Dedifferentiated amniotic fluid mesenchymal stem cell (primary cell): ENCODE measurements around the gene TNS3.

Experiments used
- DNase-seq: peaks from one replicate; pipeline ENCODE4 v3.0.0-alpha.2; 2016; ENCODE audit errors: extremely low spot score

TNS3 gene

DNA sequence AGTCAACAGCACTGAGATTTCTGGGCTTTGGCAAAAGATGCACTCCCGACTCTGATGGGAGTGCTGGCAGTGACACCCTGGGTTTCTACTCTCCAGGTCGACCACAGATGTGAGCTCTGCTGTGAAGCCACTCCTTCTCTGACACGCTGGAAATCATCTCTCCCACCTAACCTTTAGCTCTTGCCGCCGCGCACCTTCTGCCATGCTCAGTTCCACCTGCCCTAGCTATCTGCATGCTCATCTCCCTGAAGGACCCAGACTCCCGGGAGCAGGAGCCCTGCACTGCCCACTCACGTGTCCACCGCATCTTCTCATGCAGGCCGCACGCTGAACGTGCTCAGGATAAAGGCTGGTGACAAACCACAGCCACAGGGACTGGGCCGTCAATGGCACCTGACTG lies 174.8 kb downstream of the TNS3 start:
- DNase-seq, result no peak

DNA sequence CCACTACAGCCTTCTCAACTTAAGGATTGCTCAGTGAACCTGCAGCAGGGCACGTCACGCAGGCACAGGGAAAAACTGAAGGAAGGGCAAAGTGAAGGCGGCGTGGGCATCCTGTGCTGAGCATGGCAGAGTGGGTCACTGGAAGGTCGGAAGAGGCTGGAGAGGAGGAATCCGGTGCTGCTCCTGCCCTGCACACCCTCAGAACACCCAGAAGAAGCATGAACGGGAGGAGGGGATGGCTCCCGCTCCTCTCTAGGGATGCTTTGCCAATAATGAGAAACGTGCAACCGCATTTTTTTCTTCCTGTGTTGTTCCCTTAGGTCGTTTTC lies 175.1 kb downstream of the TNS3 start:
- DNase-seq, result no peak

DNA sequence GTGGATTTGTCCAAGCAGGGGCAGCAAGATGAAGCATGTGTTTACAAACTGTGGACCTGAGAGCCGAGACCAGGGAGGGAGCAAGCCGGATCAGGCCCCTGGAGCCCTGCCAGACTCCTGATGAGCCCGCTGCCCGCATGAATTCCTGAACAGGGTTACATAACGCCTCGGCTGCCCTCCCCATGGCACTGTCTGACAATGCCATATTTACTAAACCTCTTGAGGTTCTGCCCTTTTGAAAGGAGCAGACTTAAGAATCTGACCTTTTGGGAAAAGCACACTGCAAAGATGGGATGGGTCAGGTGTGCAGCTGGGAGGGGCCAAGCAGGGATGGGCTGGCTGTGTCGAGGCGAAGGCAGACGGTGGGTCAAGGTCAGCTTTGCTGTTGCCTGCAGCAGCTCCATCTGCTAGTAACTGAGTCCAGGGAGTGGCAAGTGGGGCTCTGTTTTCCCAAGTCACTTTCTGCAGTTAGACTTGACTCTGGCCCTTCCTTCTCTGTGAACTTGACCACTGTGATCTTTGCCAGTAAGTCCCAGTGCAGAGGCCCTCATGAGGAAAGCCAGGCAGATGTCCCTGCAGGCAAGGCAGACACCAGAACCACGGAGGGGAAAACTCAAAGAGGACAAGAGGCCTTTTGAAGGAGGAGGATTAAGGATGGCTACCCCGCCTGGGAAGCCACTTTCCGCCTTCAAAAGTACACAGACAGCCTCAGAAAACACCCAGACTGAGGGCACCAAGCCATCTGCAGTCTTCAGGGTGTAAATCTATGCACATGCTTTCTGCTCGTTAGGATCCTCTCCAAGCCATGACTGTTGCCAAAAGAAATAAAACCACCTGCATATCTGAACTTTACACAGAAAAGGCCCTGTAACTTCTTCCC lies 175.8 kb downstream of the TNS3 start:
- no peak for DNase-seq

DNA sequence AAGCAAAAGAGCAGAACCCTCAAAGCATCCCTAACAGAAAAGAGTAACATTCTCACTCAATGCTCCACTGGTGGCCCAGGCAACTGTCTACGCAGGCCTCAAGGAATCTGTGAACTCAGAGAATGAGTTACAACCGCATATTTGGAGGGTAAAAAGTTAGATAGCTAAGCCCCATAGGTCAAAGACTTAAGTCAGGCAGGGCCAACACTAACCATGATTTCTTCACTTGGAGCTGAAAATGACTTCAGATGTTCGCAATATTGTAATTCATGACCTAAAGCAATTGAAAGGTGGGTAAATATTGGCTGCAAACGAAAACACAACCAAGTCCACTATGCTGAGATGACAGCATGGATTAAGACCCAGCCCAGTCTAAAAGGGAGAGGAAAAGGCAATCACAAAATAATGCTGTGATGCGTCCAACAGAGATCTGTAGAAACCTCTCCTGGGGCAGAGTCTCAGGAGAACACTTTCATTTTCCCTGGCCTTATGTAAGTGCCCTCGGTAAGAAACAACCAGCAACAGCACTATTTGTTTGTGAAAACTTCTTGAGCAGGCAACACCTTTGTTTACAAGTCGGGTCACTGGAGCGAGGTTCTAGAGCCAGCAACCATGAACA lies 176.5 kb downstream of the TNS3 start:
- no peak for DNase-seq

DNA sequence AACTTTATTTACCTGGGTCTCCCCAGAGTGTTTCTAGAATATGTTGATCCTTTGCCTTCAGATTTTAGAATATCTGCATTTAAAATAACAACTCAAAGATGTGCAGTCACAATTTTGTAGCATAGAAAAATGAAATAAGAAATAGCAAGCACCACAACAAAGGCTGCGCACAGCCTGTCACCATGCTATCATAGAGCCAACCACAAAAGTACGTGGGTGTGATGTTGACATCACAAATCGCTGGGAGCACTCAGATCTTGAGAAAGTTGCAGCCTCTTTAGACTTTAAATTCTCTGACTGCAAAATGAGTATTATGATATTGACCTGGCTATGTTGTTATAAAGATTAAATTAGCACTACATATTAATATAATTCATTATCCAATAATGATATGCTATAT lies 177.9 kb downstream of the TNS3 start:
- DNase-seq, result no peak

DNA sequence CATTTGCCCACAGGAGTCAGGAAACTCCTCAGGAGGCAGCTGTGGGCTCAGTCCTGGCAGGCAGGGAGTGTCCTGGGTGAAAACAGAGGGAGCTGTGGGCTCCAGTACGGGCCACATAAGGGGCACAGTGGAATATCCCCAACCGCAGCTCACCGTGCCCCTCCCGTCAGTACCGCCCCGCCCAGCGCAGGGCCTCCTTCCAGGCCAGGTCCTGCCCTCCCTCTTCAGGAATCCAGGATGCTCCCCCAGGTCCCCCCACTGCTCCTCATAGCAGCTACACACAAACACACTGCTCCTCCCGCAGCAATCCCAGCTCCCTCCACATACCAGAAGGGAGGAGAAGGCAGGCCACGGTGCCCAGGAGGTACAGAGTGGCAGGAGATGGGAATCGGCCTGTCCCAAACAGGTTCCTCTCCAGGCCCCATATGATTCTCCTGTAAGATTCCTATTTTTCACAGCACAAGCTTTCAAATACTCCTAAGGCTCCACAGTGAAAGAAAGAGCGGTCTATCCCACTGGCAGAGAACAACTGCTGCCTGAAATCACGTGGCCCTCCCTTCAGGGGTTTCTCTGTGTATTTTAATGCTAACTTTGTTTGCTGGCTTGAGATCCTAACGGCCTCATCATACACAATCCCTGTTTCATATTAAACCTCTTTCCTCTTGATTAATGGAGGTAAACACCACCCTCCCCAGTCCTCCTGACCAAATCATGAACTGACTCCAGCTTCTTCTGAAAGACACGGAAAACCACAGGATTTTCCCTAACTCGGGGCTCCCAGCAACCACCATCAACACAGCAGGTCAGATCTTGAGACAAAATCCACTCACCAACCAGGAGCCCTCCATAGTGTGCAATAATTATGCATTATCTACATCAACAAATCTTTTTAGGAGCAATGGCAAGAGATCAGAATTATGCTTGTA lies 178.7 kb downstream of the TNS3 start:
- no peak for DNase-seq

DNA sequence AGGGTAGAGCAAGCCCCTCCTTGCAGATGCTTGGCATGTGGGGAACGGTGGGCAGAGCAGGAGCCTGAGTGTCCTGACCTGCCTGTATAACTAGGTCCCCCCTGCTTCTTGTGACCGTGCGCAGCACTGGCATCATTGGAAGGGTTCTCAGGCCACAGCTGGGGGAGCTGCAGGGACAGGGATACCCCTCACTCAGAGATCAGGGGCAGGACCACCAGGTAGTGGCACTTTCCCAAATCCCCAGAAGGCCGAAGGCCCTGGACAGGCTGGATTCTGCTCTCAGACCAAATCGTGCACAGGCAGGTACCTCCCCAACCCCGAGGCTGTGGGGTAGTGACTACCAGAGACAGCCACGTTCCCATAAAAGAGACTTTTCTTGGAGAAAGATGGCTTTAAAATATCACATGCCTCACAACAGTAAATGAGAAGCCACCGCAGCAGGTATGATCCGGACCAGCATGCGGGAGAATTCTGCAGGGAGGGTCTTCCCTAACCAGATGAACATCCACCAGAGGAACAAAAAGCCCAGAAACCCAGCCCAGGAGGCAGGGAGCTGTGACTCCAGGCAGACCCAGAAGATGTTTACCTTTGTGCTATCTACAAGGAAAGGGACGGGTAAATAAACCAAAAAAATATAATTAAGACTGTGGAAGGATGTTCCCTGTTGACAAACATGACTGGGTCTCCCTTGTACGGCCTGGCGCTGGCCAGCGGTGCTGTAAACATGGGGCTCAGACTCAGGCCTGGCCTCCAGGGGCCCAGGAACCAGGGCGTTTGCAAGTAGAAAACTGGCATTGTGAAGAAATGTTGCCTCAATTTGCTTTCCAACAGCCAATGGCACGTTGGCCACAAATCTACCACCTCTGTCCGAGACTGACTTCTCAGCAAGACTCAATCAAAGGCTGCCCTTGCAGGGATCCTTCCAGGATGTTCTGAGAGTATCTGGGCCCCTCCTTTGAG lies 180.0 kb downstream of the TNS3 start:
- no peak for DNase-seq

DNA sequence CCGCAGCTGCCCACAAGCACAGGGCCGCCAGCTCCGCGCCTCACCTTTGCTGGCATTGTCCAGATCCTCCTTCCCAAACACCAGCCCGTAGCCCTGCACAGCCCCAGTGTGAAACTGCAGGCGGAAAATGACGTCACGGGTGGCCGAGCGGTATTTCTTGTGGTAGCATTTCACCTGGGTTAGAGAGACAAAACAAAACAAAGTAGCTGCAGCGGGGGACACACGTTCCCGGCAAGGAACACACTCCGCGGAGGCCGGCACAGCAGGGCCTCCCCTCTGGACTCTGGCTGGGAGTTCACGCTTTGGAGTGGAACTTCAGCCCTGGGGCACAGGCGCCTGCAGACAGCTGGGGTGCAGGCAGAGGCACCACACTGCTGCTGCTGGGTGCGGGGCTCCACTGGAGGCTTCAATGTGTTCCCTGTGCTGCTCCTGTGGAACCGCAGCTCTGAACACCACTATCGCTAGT lies 181.1 kb downstream of the TNS3 start:
- no peak for DNase-seq

DNA sequence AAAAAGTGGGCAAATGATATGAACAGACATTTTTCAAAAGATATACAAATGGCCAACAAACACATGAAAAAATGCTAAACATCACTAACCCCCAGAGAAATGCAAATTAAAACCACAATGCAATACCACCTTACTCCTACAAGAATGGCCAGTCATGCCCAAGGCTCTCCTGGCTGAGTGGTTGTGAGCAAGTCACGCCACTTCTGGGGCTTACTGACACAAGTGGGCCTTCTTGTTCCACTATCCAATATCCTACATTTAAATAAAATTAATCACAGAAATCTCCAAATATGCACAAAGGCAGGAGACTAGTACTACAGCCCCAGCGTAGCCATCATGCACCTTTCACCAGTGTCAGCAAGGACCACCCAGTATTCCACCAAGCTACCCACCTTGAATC lies 181.9 kb downstream of the TNS3 start:
- no peak for DNase-seq

DNA sequence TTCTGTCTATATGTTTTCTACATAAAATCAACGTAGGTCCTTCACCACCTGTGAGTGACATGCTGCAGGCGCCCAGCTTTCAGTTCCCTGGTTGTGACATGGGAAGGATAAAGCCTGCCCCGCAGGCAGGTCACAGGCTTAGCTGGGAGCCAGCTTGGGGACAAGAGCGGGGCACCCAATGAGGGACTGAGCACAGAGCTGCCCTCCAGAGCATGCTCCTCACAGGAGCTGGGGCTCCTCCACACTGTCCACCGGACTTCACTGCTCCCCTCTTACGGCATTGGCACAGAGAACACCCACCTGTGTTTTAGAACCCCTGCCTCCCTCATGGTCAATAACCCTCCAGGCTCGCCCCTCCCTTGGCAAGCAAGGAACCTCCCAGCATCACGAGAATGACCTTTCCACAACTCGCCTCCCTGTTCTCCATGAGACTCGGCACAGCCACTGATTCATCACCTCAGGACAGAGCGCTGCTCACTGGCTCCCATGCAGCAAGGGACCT lies 187.1 kb downstream of the TNS3 start:
- no peak for DNase-seq

DNA sequence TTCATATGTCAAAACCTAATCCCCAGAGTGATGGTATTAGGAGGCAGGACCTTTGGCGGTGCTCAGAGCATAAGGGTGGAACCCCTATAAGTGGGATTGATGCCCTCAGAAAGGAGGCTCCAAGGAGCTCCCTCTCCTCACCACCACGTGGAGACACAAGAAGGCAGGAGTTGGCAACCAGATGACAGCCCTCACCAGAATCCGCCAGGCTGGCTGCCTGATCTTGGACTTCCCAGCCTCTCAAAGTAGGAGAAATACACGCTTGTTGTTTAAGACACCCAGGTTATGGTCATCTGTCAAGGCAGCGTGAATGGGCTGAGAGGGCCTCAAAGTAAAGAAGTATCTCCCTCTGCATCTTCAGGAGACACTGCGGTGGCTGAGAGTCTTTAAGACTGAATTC lies 187.7 kb downstream of the TNS3 start:
- DNase-seq, result no peak

DNA sequence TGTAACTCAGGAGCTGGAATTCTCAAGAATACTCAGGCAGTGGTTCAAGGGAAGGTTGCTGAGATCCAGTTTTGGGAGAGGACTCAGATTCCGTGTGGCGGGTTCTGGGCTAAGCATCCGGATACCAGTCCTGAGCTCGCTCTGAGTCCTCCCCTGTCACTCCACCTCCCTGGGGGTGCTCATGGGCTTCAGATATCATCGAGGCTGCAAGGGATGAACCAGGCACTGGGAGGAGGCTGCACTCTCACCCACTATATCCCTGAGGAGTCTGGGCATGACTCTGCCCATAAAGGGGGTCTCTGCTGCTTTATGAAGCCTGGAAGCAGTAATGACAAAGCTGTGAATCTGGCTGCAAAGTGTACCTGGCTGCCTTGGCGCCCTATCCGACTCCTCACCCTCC lies 188.5 kb downstream of the TNS3 start:
- no peak for DNase-seq

DNA sequence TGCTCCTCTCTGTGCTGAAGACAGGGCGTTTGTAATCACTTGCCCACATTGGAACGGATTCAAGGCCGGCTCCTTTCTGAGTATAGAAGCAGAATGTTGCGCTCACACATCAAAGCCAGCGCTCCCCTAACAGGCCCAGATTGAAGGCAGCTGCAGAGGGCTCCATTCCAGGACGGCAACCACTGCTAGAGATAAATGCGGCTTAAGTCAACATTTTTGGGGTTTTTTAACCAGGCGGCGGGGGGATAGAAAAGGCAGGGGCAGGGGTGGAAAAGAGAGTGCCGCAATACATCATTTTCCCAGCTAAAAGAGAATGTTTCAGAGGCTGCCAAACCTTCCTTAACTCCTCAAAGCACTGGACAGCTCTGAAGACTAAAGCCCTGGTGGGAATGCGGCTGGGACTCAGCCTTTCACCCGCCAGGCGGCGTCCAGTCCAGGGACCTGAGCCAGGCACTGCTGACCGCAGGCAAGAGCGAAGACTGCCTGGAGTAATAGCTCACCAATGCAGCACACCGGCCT lies 189.6 kb downstream of the TNS3 start:
- DNase-seq, result no peak

DNA sequence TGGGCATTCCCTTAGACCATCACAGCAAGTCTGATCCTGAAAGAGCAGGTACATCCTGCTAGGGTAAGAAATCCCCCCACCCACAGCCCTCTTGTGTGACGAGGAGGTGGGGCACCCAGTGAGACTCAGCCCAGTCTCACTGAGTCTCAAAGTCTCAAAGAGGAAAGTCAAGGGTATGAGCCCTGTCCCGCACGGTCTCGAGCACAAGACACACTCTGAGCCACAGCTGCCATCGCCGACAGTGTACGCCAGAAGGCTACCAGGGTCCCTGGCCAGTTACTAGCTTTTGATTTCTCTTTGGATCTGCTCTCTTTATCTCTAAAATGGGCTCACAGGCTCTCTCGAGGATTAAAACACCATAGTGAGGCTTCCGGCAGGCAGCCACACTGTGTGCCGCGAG lies 190.2 kb downstream of the TNS3 start:
- DNase-seq, result no peak

DNA sequence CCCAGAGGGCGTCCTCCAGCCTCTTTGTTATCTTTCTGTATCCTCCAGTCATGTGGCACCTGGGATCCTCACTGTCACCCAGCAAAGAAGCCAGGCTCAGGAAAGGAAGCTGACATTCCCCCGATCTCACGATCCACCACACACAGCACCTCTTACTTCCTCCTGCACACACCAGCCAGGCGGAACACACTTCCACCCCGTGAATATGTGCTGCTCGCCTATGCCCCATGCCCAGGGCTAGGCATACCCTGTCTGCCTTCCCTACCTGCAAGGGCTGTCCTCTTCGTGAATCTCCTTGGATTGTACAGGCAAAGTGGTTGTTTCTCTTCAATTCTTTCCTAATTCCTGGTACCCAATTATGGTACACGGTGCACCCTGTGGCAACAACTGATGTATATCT lies 191.0 kb downstream of the TNS3 start:
- DNase-seq, result no peak

DNA sequence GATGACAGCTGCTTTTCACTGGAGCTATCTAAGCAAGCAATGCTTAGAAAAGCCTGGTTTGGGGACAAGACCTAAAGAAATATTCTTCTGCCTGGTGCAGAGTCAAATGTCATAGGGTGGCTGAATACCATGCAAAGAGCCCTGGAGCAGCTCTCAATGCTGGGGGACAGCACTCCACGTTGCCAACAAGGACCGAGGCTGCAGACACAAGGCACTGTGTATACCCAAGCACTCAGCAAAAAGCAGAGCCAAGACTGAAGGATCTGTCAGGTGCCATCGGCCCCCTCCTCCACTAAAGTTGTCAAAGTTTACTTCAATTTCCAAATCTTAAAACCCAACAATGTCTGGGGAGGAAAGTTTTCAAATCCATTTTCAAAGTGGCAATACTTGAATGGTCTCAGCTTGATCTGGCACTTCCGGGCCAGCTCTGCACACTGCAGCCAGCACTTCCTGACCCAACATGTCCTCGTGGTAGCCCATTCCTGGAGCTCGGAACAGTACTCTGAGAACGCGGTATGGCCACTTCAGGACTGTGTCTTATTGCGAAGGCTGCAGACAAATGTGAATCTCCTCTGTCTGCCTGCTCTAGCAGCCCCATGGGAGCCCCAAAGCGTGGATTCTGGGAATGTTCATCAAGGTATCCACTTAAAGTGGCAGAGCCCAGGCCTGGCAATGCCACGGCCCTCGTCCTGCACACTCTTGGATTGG lies 191.8 kb downstream of the TNS3 start:
- DNase-seq, result no peak

DNA sequence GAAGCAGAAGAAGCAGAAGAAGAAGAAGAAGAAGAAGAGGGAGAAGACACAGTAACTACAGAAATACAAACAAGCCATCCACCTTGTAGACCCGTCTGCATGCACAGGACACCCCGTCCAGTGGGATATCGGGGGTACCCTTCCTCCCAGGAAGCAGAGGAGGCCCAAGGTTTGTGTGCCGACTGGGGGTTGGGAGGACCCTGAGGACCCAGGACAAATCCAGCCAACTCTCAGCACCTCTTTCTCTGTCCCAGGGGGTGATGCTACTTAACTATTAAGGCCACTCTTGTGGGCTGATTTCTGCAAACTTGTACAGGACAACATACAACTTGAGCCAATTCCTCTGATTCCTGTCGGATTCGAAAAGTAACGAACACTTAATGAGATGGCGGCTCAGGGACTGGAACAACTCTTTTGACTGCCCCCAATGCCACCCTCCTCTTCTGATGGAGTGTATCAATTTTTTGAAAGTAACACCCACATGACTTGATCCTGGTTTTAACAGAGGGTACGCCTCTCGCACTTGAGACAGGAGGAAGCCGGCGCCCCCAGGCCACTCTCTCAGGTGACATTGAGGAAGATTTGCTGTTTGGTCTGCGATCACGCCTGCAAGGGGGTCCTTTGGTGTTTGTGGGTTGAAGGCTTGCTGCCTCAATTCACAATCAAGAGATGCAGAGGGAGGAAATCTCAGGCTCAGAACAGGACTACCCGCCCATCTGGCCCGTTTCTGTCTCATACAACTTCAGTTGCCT lies 192.6 kb downstream of the TNS3 start:
- no peak for DNase-seq

DNA sequence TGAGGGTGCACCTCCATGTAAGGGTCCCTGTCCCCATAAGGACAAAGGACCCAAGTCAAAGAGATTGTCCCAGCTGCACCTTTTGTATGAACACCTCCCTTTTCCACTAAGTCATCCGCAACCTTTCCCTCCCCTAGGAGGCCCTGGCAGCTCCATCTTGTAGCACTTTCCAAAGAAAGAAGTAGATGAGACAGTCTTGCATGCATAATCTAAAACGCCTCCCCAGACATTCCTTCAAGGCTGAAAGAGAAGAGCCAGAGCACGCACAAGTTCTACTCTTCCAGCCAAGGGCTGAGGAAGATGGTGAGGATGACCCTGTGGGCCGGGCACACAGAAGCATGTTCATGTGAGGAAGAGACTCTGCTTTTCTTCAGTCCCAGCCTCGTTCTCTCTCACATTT lies 194.4 kb downstream of the TNS3 start:
- no peak for DNase-seq

DNA sequence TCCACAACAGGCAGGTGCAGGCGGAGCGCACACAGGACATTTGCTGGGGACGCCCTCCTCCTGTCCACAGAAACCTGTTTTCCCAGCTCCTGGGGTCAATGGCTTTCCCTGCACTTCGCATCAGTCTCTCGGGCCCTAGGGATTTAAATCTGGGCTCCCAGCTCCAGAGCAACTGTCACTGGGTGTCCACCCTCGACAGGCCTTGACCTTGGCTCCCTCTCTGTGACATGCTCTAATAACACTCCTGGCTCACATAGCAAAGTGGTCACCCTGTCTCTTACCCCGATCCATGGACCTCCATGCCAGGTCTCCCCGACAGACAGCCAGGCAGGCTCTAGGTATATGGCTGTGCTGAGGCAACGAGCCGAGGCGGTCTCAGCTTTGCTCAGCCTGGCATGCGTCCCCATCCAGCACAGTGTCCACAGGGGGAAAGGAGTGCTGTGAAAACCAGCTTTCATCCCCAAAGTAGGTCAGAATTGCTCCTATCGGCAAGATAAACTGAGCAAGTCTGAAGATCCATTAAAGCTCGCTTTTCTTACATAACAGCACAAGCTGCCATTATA lies 195.6 kb downstream of the TNS3 start:
- no peak for DNase-seq
